SIG-M5 treated with dmso at 0.1 percent for 504 hours (cell line): Measurements from ENCODE around the gene AFMID.
"Not testable (repeated sequence)": the region's sequence is repeated elsewhere in the genome, so short reads cannot be mapped to it uniquely, and the experiment has no call there.

Experiments
- DNase-seq: peaks from one replicate; lab custom pipeline; 2025; ENCODE audit not compliant: unreplicated experiment; lab: John Stamatoyannopoulos, UW

The AFMID gene

DNA sequence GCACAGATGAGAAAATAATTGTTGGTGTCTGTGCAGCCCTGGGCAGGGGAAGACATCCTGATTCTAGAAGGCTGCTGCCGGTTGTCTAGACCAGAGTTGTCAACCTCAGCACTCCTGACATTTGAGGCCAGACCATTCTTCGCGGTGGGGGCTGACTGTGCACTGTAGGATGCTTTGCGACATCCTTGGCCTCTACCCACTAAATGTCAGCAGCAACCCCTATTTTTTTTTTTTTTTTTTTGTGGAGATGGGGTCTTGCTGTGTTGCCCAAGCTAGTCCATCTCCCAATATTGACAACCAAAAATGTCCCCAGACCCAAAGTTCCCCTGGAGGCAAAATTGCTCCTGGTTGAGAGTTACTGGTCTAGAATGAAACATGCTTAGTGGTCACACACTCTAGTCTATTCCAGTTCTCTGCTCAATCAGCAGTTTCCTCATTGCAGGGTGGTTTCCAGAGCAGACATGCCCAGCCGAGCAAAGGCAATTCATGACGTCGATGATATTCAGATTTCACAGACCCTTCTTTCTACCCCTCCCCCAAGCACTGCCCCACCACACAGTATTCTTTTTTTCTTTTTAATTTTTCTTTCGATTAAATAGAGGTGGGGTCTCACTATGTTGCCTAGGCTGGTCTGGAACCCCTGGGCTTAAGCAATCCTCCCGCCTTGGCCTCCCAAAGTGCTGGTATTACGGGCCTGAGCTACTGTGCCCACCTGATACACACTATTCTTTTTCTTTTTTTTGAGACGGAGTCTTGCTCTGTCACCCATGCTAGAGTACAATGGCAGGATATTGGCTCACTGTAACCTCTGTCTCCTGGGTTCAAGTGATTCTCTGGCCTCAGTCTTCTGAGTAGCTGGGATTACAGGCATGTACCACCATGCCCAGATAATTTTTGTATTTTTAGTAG lies 32.0 kb upstream of the AFMID start:
- peak; percentile 66 for DNase-seq

DNA sequence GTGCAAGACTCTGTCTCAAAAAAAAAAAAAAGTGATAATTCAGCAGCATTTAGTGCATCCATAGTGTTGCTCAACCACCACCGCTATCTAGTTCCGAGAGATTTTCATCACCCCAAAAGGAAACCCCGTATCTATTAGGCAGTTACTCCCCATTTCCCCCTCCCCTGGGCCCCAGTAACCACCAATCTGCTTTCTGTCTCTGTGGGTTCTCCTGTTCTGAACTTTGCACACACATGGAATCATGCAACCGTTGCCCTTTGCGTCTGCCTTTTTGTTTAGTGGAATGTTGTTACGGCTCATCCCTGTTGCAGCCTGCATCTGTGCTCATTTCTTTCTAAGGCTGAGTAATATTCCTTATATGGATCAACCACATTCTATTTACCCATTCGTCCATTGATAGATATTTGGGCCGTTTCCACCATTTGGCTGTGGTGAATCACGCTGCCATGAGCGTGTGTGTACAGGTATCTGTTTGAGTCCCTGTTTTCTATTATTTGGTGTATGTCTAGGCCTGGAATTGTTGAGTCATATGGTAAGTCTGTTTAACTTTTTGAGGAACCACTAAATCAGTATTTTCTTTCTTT lies 27.5 kb upstream of the AFMID start:
- peak; percentile 55 for DNase-seq

DNA sequence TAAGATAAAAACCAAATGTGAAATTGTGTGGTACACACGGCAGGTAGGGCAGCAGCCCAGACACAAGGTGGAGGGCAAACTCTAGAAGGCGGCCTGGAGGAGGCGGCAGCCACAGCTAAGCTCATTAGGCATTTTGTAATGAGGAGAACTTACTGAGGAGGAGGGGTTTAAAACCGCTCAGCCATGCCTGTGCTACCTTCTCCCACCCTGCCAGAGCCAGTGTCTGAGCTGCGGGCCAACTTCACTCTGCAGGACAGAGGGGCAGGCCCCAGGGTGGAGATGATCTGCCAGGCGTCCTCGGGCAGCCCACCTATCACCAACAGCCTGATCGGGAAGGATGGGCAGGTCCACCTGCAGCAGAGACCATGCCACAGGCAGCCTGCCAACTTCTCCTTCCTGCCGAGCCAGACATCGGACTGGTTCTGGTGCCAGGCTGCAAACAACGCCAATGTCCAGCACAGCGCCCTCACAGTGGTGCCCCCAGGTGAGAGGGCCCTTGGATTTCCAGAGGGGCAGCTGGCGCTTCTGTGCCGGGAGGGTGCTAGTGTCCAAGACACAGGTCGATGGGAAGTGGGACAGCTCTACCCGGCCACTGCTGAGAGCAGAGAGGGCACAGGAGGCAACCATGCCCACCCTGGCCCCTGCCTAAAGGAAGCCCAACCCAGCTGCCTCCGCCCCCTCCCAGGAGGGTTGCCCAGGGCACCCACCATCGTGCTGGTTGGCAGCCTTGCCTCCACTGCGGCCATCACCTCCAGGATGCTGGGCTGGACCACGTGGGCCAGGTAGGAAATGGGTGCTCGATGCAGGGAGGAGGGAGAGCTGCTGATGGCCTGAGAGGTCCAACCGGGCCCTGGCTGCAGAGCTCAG lies 23.0 kb upstream of the AFMID start:
- no peak for DNase-seq

DNA sequence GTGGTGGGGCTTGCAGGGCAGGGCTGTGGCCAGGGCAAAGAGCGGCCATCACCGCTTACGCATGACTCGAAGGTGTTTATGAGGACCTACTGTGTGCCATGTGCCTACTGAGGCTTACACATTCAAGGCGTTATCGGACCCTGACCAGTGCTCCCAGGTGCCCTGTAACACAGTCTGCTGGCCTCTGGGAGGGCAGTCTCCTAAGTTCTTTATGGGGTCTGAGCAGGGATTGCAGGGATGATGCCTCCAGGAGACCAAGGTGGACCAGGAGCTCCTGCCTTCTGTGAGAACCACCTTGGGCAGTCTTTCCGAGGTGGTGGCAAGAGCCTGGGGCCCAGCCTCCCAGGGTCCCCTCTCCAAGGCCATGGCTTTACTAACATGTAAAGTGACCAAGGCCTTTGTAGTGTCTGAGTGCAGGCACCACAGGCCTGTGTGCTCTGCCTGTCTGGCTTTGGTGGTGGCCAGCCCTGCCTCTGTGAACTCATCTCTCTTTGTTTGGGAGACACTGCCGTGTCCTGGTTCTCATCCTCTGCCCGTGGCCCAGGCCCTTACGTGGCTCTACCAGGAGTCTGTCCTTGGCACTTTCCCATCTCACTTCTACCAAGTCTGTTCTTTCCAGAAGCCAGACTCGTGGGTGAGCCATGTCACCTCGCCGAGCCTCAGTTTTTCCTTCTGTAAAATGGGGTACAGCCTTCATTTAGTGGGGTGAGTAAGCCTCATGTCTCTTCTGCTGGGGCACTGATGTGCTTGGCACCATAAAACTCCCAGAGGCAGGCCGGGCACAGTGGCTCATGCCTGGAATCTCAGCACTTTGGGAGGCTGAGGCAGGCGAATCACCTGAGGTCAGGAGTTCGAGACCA lies 22.2 kb upstream of the AFMID start:
- no peak for DNase-seq

DNA sequence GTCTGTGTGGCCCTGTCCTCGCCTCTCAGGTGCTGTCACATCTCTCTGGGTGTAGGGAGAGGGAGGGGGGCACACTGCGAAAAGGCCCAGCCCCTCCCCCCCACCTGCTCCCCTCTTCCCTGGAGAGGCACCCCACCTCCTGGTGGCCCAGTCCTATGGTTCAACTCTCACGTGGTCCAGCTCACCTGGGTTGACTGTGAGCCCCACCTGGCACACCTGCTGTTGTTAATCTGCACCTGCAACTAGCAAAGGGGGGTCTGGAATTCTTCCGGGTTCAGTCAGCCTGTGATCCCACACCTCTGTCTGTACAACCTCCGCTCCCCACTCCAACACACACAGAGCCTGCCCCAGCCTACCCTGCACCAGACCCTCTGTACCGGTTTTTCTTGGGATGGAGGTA lies 20.7 kb upstream of the AFMID start:
- no peak for DNase-seq

DNA sequence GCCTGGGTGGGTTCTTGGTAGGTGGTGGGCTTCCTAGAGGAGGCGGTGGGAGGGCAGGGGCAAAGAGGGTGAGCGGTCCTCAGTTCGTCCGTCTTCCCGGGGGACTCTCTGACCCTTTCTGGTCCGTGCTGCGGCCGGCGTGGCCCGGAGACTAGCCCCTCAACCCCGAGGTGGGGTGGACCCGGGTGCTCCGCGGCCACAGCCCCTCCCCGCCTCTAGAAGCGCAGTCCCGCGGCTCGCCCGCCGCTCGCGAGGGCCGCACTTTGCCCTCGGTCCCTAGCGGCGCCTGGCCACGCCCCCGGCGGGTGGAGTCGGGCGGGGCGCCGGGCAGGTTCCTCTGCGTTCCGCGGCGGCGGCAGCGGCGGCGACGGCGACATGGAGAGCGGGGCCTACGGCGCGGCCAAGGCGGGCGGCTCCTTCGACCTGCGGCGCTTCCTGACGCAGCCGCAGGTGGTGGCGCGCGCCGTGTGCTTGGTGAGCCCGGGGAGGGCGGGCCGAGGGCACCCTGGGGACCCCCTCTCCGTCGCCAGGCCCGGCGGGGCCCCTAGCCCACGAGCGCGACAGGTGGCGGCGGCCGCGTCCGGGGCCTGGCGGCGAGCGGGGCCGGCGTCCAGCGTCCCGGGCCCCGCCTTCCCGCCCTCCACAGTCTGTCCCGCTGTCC lies 18.8 kb upstream of the AFMID start, which contains the start of gene SYNGR2:
Gene SYNGR2, plus strand, starts transcription at position 340 of the 661 bp plus-strand sequence. Its CDS starts 36 bp downstream, at position 376.
- peak; percentile 79 for DNase-seq

DNA sequence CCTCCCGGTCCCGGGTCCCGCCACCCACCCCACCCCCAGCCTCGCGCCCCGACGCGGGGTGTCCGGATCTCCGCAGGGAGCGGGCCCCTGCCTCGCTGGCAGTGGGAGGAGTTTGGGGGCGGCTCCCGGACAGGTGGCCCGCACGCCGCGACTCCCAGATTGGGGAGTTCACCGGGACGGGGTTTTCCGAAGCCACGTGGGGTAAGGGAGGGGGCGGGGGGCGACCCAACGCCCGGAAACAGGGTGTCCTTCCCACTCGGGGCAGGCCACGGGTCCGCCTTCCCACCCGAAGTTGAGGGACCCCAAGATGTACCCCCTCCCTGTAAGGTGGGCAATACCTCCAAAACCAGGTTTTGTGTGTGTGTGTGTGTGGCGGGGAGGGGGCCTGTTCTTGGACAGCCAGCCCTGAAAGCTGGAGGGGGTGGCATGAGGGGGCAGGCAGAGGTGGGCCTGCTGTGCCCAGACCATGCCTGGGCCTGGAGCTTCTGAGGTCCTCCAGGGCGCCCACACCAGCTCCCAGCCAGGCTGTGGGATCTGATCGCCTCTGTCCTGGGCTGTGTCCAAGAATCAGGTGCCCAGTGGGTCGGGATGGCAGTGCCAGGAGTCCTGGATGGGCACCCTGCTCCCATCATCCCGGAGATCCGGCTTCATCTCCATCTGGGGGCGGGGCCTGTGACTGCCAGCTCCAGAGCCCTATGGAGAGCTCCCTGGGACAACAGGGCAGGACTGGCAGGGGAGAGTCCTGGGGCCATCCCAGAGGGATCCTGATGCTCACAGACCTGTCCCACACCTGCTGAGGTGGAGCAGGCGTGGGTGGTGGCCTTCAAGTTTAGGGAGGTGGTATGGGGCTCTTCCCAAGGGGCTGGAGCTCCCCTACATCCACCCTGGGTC lies 18.0 kb upstream of the AFMID start:
- peak; percentile 20 for DNase-seq

DNA sequence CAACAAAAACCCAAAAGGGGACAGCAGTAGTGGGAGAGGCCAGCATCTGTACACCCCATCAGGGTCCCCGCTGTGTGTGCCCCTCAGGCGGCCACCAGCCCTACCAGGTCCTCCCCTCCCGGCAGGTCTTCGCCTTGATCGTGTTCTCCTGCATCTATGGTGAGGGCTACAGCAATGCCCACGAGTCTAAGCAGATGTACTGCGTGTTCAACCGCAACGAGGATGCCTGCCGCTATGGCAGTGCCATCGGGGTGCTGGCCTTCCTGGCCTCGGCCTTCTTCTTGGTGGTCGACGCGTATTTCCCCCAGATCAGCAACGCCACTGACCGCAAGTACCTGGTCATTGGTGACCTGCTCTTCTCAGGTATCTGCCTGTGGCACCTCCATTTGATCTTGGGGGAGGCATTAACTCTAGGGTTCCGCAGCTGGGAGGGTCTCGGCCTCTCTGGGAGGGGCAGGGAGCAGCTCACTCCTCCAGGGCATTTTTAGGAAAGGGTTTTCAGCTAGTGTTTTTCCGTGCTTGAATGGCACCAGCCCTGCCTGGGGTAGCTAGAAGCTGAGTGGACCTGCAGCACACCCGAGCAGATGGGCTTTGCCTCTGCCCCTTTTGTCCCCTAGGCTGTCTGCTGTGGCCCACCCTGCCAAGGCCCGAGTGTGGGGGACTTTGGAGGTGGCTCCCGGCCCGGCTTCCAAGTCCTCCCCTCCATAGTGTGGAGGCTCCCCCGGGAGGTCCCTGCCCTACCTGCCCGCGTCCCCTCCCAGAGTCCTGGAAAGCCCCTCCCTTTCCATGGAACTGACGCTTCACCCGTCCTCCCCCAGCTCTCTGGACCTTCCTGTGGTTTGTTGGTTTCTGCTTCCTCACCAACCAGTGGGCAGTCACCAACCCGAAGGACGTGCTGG lies 16.2 kb upstream of the AFMID start:
- no peak for DNase-seq

DNA sequence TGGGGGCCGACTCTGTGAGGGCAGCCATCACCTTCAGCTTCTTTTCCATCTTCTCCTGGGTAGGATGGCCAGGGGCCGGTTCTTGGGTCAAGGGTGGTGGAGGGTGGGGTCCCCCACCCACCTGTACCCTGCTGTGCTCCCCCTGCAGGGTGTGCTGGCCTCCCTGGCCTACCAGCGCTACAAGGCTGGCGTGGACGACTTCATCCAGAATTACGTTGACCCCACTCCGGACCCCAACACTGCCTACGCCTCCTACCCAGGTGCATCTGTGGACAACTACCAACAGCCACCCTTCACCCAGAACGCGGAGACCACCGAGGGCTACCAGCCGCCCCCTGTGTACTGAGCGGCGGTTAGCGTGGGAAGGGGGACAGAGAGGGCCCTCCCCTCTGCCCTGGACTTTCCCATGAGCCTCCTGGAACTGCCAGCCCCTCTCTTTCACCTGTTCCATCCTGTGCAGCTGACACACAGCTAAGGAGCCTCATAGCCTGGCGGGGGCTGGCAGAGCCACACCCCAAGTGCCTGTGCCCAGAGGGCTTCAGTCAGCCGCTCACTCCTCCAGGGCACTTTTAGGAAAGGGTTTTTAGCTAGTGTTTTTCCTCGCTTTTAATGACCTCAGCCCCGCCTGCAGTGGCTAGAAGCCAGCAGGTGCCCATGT lies 15.4 kb upstream of the AFMID start:
- not testable (repeated sequence) for DNase-seq

DNA sequence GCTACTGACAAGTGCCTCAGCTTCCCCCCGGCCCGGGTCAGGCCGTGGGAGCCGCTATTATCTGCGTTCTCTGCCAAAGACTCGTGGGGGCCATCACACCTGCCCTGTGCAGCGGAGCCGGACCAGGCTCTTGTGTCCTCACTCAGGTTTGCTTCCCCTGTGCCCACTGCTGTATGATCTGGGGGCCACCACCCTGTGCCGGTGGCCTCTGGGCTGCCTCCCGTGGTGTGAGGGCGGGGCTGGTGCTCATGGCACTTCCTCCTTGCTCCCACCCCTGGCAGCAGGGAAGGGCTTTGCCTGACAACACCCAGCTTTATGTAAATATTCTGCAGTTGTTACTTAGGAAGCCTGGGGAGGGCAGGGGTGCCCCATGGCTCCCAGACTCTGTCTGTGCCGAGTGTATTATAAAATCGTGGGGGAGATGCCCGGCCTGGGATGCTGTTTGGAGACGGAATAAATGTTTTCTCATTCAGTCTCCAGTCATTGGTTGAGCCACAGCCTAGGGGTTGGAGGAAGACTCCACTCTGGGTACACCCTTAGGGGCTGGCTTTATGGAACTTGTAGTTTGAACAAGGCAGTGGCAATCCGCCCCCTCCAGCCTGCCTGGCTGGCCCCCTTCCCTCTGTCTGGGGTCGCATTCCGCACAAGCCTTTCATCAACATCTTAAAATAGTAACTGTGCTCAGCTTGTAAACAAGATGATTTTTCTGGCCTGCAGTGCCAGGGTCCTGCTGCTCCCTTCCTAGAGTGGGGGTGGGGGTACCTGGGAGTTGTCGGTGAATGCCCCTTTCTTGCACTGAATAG lies 14.7 kb upstream of the AFMID start:
- DNase-seq, result peak; percentile 36

DNA sequence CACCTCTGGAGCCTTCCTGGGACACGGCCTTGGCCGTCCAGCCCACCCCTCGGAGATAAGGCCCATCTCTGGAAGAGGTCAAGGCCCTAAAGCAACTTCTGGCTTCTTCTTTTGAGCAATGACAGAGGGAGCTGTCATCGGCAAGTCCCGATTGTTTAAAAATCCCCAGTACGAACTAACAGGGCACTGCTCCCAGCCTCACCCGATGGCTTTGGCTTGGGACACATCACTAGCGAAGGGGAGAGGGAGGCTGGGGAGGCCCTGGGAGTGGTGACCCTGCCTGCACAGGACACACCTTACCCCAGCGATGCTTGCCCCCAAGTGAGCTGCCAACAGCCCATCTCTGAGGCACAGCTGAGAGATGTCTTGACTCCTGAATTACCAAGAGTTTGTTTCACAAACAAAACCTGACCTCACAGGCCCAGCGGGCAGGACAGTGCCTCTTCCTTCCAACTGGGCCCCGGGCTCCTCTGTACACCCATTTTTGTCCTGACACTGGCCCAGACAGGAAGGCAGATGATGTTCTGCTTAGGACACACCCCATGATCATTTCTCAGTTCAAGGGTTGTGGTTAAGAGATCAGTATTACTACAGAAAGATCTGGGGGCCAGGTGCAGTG lies 14.0 kb upstream of the AFMID start:
- no peak for DNase-seq

DNA sequence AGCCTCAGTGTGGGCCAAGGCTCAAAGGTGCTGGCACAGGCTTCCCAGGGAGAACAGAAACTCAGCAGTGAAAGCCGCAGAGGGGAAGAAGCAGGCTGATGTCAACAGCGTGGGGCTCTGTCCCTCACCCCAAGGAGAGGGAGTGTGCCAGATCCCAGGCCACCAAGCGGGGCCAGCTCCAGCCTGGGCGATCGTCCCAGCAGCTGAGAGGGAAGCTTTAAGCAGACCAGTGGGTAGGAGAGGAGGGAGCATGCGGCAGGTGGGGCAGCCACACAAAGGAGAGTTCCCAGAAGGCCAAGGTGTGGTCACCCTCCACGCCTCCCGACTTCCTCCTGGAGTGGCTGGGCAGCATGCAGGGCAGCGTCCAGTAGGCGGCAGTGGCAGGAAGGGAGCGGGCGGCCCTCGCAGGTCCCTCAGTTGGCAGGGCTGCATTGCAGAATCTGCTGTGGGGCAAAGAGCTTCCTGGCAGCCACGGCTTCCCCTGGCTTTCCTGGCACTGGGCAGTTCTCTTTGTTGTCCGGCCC lies 12.8 kb upstream of the AFMID start:
- peak; percentile 59 for DNase-seq

DNA sequence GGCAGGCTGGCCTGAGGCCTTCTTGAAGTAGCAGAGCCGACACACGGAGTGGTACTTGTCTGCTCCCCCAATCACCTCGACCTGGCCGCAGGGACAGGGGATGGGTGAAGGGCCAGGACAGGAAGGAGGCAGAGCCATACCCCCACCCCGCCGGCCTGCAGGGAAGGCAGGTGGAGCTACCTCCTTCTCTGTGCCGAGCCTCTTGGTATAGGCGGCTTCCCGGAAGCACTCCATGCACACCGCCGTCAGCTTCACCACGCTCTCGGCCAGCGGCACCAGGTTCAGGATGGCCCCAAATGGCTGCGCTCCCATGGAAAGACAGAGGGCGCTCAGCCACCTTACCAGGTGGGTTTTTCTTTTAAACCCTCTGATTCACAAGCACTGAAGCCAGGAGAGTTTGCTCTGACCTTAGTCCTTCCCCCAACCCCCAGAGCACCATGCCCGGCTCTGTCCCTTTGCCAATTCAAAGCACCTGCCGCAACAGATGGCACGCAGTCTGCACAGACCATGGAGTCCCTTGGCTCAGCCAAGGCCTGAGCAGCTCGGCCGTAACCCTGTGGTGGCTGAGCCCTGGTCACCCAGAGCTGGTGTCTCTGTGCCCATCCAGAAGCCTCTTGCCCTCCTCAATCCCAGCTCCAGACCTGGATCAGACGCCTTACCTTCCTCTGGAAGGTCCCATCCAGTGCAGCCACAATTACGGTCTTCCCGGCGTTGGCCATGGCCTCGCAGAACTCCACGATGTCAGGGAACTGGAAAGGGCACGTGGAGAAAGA lies 12.1 kb upstream of the AFMID start:
- no peak for DNase-seq

DNA sequence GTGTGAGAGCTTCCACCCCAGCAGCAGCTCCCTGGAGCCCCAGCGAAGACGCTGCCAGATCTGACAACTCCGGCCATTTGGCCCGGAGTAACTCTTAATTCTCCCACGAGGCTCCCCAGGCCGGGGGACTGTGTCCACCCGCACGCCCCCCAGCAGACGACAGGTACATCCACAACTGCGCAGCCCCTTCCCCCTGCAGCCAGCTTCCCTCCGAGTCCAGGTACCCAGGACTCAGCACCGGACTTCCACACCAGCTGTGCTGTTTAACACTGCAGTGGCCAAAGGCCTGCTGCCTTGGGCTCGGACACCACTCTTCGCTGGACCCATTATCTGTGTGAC lies 11.6 kb upstream of the AFMID start:
- no peak for DNase-seq

DNA sequence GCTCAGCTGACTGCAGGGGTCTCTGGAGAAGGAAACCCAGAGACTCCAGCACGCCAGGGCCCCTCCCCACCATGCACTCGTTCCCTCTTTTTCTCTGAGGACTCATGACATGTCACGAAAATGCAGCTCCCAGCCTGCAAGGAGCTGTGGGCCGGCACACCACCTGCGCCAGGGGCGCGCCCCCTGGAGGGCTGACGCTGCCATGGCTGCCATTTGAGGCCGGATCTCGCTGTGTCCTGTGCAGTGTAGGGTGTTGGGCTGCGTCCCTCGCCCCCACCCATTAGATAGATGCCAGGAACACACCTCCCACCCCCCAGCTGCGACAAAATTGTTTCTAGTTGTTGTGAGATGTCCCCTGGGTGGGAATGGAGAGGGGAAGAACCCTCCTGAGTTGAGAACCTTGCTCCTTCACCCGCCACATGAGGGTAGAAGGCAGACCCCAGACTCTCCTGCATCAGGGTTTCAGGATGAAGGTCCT lies 10.6 kb upstream of the AFMID start:
- peak; percentile 58 for DNase-seq
